ENCODE results near the gene USPL1.

The USPL1 gene

DNA sequence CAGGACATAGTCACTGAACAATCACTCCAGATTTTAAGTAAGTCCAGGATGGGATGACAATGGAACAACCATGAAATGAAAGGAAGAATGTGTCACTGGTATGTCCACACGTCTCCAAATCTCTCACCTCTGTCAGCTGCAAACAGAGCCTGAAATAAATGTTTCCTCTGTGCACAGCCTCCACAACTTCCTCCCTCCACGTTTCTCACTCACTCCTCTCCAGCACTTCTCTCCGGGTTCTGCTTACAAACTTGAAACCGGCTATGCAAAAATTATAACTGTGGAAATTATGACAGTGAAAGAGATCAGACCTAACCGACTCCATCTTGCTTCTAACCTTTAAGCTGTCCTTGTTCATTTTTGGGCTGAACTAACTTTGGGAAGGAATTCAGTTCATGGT is 82.6 kb downstream of the USPL1 start:
- no peak for DNase-seq

DNA sequence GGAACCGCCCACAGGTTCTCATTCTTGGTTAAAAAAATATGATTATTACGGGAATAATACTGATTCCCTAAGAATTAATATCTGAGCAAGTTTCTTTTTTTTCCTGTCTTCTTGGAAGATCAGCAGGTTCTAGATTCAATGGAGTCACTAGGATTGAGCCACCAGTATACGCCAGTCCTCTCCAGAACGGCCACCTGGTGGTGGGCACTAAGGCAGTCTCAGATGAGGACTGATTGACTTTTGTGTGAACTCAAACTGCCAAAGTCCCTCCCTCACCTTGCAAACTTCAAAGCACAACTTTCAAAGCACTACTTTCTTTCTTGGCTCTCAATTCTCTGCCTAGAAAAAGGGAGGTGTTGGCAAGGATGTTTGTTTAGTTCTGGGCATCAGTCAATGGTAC is 84.3 kb downstream of the USPL1 start:
- DNase-seq = no peak

DNA sequence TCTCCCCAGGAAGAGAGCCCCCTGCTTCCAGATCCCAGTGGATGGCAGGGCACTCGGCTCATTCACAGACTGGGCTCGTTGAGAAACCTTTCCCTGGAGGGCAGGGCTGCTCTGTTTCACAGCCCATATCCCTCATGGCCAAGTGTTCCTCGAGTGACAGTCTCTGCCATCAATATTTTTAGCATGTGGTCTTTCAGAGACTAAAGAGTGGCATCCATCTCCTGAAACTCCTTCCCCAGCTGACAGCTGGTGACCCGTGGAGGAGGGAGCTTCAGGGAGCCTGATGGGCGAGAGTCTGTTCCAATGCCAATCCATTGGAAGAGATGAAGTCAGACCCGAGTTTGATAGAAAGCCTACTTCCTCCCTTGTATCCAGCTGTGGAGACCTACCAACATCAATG is 86.9 kb downstream of the USPL1 start:
- no peak for DNase-seq

DNA sequence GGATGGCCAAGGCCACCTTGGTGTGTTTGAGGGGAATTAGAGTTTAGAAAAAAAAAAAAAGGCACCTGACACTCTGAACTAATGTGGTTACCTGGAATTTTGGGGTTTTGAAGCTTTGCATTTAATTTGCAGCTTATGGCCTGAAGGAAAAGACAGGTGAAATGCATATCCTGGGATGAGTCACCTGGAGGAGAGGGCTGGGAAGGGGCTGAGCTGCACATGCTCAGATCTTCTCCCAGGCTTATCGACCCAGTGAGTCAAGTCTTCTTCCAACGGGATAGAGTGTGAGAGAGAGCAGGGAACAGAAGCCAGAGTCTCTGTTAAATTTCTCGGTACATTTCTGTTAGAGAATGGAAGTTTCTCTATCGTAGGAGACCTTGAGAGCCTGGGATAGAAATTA is 88.0 kb downstream of the USPL1 start:
- DNase-seq = peak; percentile 31

DNA sequence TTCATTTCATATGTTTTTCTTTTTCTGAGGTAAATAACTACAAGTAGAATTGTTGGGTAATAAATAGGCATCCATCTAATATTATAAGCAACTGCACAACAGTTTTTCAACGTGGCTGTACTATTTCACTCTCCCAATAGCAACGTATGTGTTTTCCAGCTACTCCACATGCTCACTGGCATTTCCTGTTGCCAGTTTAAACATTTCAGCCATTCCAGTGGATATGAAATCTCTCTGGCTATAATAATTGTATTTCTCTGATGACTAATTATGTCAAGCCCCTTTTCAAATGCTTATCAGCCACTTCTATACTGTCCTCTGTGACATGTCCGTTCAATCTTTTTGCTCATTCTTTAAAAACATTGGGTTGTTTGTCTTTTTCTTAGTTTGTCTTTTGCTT is 90.8 kb downstream of the USPL1 start:
- peak; percentile 38 for DNase-seq

Data from NCI-H226 (cell line).